Measurements from ENCODE around the gene NOD1.

DNA sequence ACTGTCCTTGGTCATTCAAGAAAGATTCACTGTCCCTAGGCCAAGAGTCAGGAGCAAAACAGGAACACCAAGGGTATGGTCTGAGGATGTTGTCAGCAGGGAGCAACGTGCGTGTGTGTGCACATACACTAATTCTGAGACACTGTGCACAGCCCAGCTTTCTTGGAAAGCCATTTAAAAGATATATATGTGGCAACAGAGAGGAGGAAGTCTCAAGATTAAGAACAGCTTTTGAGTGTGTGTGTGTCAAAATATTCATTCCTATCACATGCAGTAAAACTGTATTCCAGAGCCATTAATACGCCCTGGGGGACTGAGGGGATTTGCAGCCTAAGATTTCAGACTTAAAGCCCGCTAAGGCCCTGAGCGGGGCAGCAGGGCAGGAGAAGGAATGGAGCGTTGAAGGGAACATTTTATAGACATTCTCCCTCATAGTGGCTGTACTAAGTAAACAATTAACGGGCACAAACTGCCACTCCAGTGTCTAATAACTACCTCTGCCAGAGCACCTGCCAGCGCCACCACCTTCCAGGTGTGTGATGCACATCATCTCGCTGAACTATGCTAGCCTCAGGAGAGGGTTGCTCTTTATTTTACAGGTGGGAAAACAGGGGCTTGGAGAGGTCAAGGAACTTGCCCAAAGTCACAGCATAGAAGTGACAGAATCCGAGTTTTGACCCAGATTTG, 2.0 kb downstream of the NOD1 start:
- TF ChIP-seq EZH2phosphoT487 (IDR thresholded peaks at IDR 0.05; ENCODE audit: insufficient read depth, low read depth) (no peak), EZH2 (IDR thresholded peaks at IDR 0.05; ENCODE audit: insufficient read depth, poor library complexity, severe bottlenecking) (no peak)

Measured in GM23248 (cell line).